ENCODE data around the gene GRIK5. TPM values are rescaled to one million over a fixed set of nuclear protein-coding genes. Genes with fewer than 3 reads are reported as not detected.

The GRIK5 gene
- total RNA-seq, 4 donors from 2014 or later, result 1.6 to 13.1 (median 3.6) TPM

GRCh38 chr19:42079886-42080763, 10.1 kb upstream of the GRIK5 start:
- H3K9me3 ChIP-seq, result no peaks in the 10 kb centered on the region
- H3K4me1 ChIP-seq, result peaks cover 12 to 40% (median 19%) of the 10 kb centered on the region in 4 donors
- H3K27me3 ChIP-seq, result no peaks in the 10 kb centered on the region
- in situ Hi-C loops (cut with MboI; ENCODE audit: low pct_ligation_motif_present in 1 of 4, low pct_unique_long_range_greater_than_20kb in 1 of 4, low sequenced_read_pairs in 3 of 4), result no loop called here
- no peak for TF ChIP-seq CTCF (IDR thresholded peaks at IDR 0.05)
- TF ChIP-seq POLR2AphosphoS5 (IDR thresholded peaks at IDR 0.05), result no peak
- no peak for TF ChIP-seq POLR2A (IDR thresholded peaks at IDR 0.05)
- intact Hi-C loops (cut with DNase I; ENCODE audit: low total_unique reads), result no loop called here
- no peak for DNase-seq
- peaks cover 0 to 28% (median 11%) of the 10 kb centered on the region in 4 donors for H3K36me3 ChIP-seq
- H3K27ac ChIP-seq, result no peak overlapping the region
- 95% methylated on average over 43 of the region's 44 CpGs; no CpG with 5 or more reads in 1 of the 2 donors for WGBS, 2 donors (ENCODE audit: low coverage in 1 of 2)
- no peak overlapping the region for H3K4me3 ChIP-seq

- Histone ChIP-seq H3K27ac (no peak overlapping the region), H3K36me3 (peaks cover 0 to 28% (median 11%) of the 10 kb centered on the region in 4 donors), H3K27me3 (no peaks in the 10 kb centered on the region), H3K4me3 (no peak overlapping the region), H3K9me3 (no peaks in the 10 kb centered on the region), H3K4me1 (peaks cover 18 to 47% (median 25%) of the 10 kb centered on the region in 4 donors)
- no peak for DNase-seq
- 88% methylated on average over 16 of the region's 16 CpGs; no CpG with 5 or more reads in 1 of the 2 donors for WGBS, 2 donors (ENCODE audit: low coverage in 1 of 2)
- intact Hi-C loops (cut with DNase I; ENCODE audit: low total_unique reads), result no loop called here
- no peak for TF ChIP-seq CTCF (IDR thresholded peaks at IDR 0.05)
- TF ChIP-seq POLR2A (IDR thresholded peaks at IDR 0.05), result no peak
- no peak for TF ChIP-seq EP300 (IDR thresholded peaks at IDR 0.05; ENCODE audit: low read depth)
- no peak for TF ChIP-seq POLR2AphosphoS5 (IDR thresholded peaks at IDR 0.05)
- in situ Hi-C loops (cut with MboI; ENCODE audit: low pct_ligation_motif_present in 1 of 4, low pct_unique_long_range_greater_than_20kb in 1 of 4, low sequenced_read_pairs in 3 of 4), result no loop called here
These were observed 9.3 kb upstream of the GRIK5 start for GRCh38 chr19:42079276-42079669.

- TF ChIP-seq POLR2AphosphoS5 (IDR thresholded peaks at IDR 0.05), result no peak
- no peak for TF ChIP-seq POLR2A (IDR thresholded peaks at IDR 0.05)
- TF ChIP-seq CTCF (IDR thresholded peaks at IDR 0.05), result no peak
- TF ChIP-seq EP300 (IDR thresholded peaks at IDR 0.05; ENCODE audit: low read depth), result no peak
- H3K9me3 ChIP-seq, result no peaks in the 10 kb centered on the region
- WGBS, 2 donors (ENCODE audit: low coverage in 1 of 2), result 73% methylated on average over 15 of the region's 15 CpGs; no CpG with 5 or more reads in 1 of the 2 donors
- no peak overlapping the region for H3K4me3 ChIP-seq
- no peaks in the 10 kb centered on the region for H3K27me3 ChIP-seq
- H3K36me3 ChIP-seq, result peaks cover 0 to 28% (median 11%) of the 10 kb centered on the region in 4 donors
- intact Hi-C loops (cut with DNase I; ENCODE audit: low total_unique reads) (no loop called here), in situ Hi-C loops (cut with MboI; ENCODE audit: low pct_ligation_motif_present in 1 of 4, low pct_unique_long_range_greater_than_20kb in 1 of 4, low sequenced_read_pairs in 3 of 4) (no loop called here)
- DNase-seq, result no peak
- H3K4me1 ChIP-seq, result peaks cover 18 to 47% (median 25%) of the 10 kb centered on the region in 4 donors
- H3K27ac ChIP-seq, result no peak overlapping the region
These were observed 8.7 kb upstream of the GRIK5 start for GRCh38 chr19:42078538-42079275.

- Histone ChIP-seq H3K4me3 (no peak overlapping the region), H3K9me3 (no peaks in the 10 kb centered on the region), H3K4me1 (peaks cover 18 to 47% (median 25%) of the 10 kb centered on the region in 4 donors), H3K27ac (no peak overlapping the region), H3K36me3 (peaks cover 0 to 28% (median 11%) of the 10 kb centered on the region in 4 donors), H3K27me3 (no peaks in the 10 kb centered on the region)
- WGBS, 2 donors (ENCODE audit: low coverage in 1 of 2), result 86 to 100% methylated on average over 1 of the region's 1 CpG
- intact Hi-C loops (cut with DNase I; ENCODE audit: low total_unique reads) (no loop called here), in situ Hi-C loops (cut with MboI; ENCODE audit: low pct_ligation_motif_present in 1 of 4, low pct_unique_long_range_greater_than_20kb in 1 of 4, low sequenced_read_pairs in 3 of 4) (no loop called here)
- TF ChIP-seq POLR2A (IDR thresholded peaks at IDR 0.05) (no peak), EP300 (IDR thresholded peaks at IDR 0.05; ENCODE audit: low read depth) (no peak), CTCF (IDR thresholded peaks at IDR 0.05) (no peak), POLR2AphosphoS5 (IDR thresholded peaks at IDR 0.05) (no peak)
- DNase-seq, result no peak
These were observed 8.1 kb upstream of the GRIK5 start for GRCh38 chr19:42078058-42078457.
